ENCODE measurements around the gene FZD8.

GRCh38 chr10:35691522-35692236 is 49.6 kb upstream of the FZD8 start:
- TF ChIP-seq EZH2 (IDR thresholded peaks at IDR 0.05; ENCODE audit: low read length) (no peak), CTCF (optimal IDR thresholded peaks at IDR 0.05 in 1 of 3, IDR thresholded peaks at IDR 0.05 in 1 of 3, conservative IDR thresholded peaks at IDR 0.05 in 1 of 3; ENCODE audit: extremely low read depth in 1 of 3, insufficient read depth in 2 of 3, low read length in 3 of 3) (no peak)

All from keratinocyte (primary cell).